ENCODE data around the gene UBE3B.

The UBE3B gene

DNA sequence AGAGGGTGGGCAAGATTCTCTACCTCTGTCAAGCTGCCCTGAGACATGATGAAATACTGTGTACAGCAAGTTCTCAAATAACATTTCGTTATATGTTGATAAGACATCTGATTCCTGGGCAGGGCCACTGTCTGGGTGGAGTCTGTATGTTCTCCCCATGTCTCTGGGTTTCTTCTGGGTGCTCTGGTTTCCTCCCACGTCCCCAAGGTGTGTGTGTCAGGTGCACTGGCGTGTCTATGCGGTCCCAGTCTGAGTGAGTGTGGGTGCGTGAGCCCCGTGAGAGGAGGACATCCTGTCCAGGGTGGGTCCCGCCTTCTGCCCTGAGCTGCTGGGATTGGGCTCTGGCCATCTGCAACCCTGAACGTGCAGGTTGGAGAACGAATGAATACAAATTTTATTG is 30.0 kb upstream of the UBE3B start:
- Histone ChIP-seq H3K4me3 (ENCODE audit: low read depth in 1 of 2, low read length in 1 of 2) (no peak overlapping the region), H3K36me3 (peaks cover 60% of the 10 kb centered on the region), H3K27me3 (no peaks in the 10 kb centered on the region), H3K9me3 (no peaks in the 10 kb centered on the region), H3K4me1 (ENCODE audit: control insufficient read depth in 1 of 2, insufficient read depth in 1 of 2, low read depth in 1 of 2, low read length in 1 of 2) (no peaks in the 10 kb centered on the region), H3K27ac (no peak overlapping the region)
- TF ChIP-seq, protein P1, sequence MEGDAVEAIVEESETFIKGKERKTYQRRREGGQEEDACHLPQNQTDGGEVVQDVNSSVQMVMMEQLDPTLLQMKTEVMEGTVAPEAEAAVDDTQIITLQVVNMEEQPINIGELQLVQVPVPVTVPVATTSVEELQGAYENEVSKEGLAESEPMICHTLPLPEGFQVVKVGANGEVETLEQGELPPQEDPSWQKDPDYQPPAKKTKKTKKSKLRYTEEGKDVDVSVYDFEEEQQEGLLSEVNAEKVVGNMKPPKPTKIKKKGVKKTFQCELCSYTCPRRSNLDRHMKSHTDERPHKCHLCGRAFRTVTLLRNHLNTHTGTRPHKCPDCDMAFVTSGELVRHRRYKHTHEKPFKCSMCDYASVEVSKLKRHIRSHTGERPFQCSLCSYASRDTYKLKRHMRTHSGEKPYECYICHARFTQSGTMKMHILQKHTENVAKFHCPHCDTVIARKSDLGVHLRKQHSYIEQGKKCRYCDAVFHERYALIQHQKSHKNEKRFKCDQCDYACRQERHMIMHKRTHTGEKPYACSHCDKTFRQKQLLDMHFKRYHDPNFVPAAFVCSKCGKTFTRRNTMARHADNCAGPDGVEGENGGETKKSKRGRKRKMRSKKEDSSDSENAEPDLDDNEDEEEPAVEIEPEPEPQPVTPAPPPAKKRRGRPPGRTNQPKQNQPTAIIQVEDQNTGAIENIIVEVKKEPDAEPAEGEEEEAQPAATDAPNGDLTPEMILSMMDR (IDR thresholded peaks at IDR 0.05), result no peak

DNA sequence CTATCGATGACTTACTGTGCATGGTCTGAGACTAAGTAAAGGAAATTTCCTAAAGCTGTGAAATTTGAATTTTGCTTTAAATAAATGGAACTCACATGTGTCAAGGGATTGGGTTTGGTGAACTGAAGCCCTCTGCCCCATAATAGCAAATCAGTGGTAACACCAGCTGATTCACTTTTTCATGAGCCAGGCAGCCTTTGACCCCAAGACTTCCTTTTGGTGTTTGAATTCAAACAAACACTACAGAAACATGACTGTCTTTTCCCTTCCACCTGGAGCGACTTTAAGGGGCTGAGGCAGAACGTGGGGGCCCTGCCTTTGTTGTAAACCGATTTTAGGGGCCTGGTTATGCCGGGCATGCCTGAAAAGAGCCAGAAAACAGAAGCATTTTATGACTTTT is 29.2 kb upstream of the UBE3B start:
- Histone ChIP-seq H3K27me3 (no peaks in the 10 kb centered on the region), H3K4me1 (ENCODE audit: control insufficient read depth in 1 of 2, insufficient read depth in 1 of 2, low read depth in 1 of 2, low read length in 1 of 2) (no peaks in the 10 kb centered on the region), H3K9me3 (no peaks in the 10 kb centered on the region), H3K27ac (no peak overlapping the region), H3K36me3 (peaks cover 68% of the 10 kb centered on the region), H3K4me3 (ENCODE audit: low read depth in 1 of 2, low read length in 1 of 2) (no peak overlapping the region)
- TF ChIP-seq, protein P1 (IDR thresholded peaks at IDR 0.05), result no peak

DNA sequence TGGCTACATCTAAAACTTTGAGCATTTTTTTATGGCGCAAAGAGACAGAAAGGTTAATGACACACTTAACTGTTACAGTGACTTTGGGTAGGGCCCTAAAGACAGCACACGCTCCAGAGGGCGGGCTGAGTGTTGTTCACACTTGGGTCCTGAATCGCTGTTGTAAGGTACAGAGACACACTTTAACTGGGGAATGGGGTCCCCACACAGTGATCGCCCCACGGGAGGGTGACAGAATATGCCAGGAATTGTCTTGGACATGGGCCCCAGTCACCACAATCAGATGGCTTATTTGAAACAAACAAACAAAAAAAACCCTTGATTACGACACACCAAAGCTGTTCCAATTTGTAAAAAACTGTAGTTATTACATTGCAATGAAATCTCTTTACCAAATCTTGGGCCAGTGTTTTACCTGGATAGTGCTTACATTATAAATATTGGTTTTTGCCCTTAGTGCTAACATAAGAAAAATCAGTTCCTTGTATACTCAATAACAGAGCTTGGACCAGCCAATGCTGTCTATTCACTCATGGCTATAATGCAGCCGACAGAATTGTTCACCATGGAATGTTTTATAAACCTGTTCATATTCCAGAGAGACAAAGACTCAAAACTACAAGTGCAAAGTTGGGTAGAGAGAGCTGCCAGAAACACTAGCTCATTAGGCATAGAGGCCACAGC is 28.6 kb upstream of the UBE3B start:
- no peaks in the 10 kb centered on the region for H3K27me3 ChIP-seq
- no peaks in the 10 kb centered on the region for H3K9me3 ChIP-seq
- no peak overlapping the region for H3K27ac ChIP-seq
- H3K4me3 ChIP-seq (ENCODE audit: low read depth in 1 of 2, low read length in 1 of 2), result no peak overlapping the region
- H3K4me1 ChIP-seq (ENCODE audit: control insufficient read depth in 1 of 2, insufficient read depth in 1 of 2, low read depth in 1 of 2, low read length in 1 of 2), result no peaks in the 10 kb centered on the region
- peaks cover 74% of the 10 kb centered on the region for H3K36me3 ChIP-seq
- TF ChIP-seq, protein P1 (IDR thresholded peaks at IDR 0.05), result no peak

DNA sequence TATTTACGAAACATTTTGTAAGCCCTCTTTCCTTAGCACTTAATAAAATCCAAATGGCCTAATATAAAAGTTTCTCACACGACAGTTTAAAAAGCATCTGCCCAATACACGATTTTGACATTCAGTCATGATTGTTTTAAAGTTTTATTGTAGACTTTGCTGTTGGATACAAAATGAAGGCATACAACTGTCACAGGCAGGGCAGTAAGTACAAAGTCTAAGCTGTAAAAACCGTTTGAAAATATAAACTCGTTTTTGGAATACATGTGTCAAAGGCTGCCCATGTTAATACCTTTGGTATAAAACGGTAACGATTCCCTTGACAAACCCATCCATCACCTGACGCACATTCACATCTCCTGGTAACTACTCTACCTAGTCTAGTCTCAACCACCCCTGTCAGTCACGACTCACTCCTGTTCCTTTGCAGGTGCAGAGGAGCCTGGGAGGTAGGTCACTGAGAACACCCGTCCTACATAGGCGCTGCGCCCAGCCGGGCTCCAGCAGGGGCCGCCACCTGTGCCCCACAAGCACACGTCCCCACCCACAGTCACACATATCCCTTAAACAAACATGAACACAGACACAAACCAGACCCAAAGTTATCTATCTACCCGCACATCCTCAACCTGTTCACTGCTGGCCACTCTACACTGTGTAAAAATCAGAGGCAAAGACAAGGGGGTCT is 27.4 kb upstream of the UBE3B start:
- Histone ChIP-seq H3K9me3 (no peaks in the 10 kb centered on the region), H3K27ac (no peak overlapping the region), H3K4me3 (ENCODE audit: low read depth in 1 of 2, low read length in 1 of 2) (no peak overlapping the region), H3K36me3 (peaks cover 85% of the 10 kb centered on the region), H3K27me3 (no peaks in the 10 kb centered on the region), H3K4me1 (ENCODE audit: control insufficient read depth in 1 of 2, insufficient read depth in 1 of 2, low read depth in 1 of 2, low read length in 1 of 2) (no peaks in the 10 kb centered on the region)
- TF ChIP-seq, protein P1 (IDR thresholded peaks at IDR 0.05), result no peak

DNA sequence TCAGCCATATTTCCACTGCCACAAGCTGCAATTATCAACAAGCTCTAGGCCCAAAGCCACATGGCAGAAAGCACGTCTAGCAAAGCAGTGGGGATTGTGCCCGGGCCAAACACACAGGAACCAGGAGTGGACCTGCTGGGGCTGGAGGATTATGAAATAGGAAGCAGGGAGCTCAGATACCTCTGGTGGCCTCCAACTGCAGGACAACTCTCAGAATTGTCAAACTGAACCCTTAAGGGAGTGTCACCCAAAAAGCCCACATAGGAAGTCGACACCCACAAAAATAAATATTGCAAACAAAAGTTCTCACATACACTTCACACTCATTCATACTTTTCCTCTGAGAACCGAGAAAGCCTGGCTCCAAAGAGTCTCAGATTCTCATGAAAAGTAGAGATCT is 26.5 kb upstream of the UBE3B start:
- Histone ChIP-seq H3K27ac (no peak overlapping the region), H3K9me3 (no peaks in the 10 kb centered on the region)

More for the DNA sequence above, 26.5 kb upstream of the UBE3B start:
- Histone ChIP-seq H3K4me1 (ENCODE audit: control insufficient read depth in 1 of 2, insufficient read depth in 1 of 2, low read depth in 1 of 2, low read length in 1 of 2) (no peaks in the 10 kb centered on the region), H3K4me3 (ENCODE audit: low read depth in 1 of 2, low read length in 1 of 2) (no peak overlapping the region), H3K27me3 (no peaks in the 10 kb centered on the region), H3K36me3 (peaks cover 95% of the 10 kb centered on the region)
- TF ChIP-seq, protein P1 (IDR thresholded peaks at IDR 0.05), result no peak

All from neutrophil (primary cell).